Sigmoid colon (tissue), 4 donors: ENCODE data around the gene PNPLA8.

Source experiments
- CTCF ChIP-seq, 4 experiments: fragments of 450-650 bp in 3 of 4; fragments of 200-600 bp in 1 of 4; IDR thresholded peaks; one replicate each; pipeline ENCODE4 v1.5.1; 2016 to 2019; ENCODE audit warnings: antibody characterized with exemption in 4 of 4, mild to moderate bottlenecking in 3 of 4, moderate library complexity in 2 of 4
- EP300 ChIP-seq, 4 donors: sonication (generic); formaldehyde crosslinking; IDR thresholded peaks; one replicate each; pipeline ENCODE4 v1.6.1; 2017; ENCODE audit warnings: antibody characterized with exemption in 4 of 4
- POLR2A ChIP-seq, 2 donors: fragments of 450-650 bp; IDR thresholded peaks; one replicate each; pipeline ENCODE4 v1.6.1; 2016; ENCODE audit warnings: antibody characterized with exemption in 2 of 2, mild to moderate bottlenecking in 2 of 2, moderate library complexity in 2 of 2

DNA sequence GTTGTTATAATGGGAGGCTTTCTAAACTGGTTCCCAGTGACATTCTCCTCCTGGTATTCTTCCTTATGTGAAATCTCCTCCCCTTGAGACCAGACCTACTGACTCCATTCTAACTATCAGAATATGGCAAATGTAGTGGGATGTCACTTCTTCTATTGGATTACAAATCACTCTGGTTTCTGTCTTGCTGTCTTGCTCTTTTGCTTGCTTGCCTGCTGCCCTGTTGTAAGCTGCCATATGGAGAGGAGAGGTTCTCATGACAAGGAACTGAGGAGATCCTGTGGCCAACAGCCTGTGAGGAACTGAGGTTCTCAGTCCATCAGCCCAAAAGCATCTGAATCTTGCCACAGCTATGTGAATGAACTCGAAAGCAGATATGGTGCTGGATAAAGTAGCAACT, 65.0 kb downstream of the PNPLA8 start:
- TF ChIP-seq EP300 (IDR thresholded peaks at IDR 0.05) (no peak), POLR2A (IDR thresholded peaks at IDR 0.05) (no peak), CTCF (IDR thresholded peaks at IDR 0.05) (no peak)
